HepG2 (cell line): Measurements from ENCODE around the gene CDC14B. TPM values are rescaled to one million over a fixed set of nuclear protein-coding genes. Genes with fewer than 3 reads are reported as not detected.
"Not testable (repeated sequence)": the region's sequence is repeated elsewhere in the genome, so short reads cannot be mapped to it uniquely, and the experiment has no call there.

Source experiments
- ATAC-seq: fragments of 200-7000 bp; cut with Tn5 transposase; 3 replicates; pipeline ENCODE4 v1.9.1; 2020; ENCODE audit warnings: mild to moderate bottlenecking, moderate library complexity
- BruUV-seq: library from RNA; stranded (reverse); fragments of 400-500 nt; replicated peaks from 2 replicates; lab custom pipeline; 2021; lab: Mats Ljungman, UMichigan
- CTCF ChIA-PET: fragments of 300-600 bp; formaldehyde crosslinking; extraction: SDS; loops from one replicate; lab custom pipeline; 2021; ENCODE audit warnings: low total read pairs, inconsistent platforms, low intra/inter-chr PET ratio; lab: Yijun Ruan, JAX
- POLR2A ChIA-PET: fragments of 350-600 bp; sonication (Branson Sonifier 250); formaldehyde crosslinking; loops from one replicate; lab custom pipeline; 2020; ENCODE audit warnings: antibody characterized with exemption, inconsistent platforms; lab: Yijun Ruan, JAX
- DNase-seq: peaks from one replicate; pipeline ENCODE4 v3.0.0-alpha.2; 2015; ENCODE audit warnings: low spot score
- FAIRE-seq: peaks from 3 replicates; lab custom pipeline; 2011; peaks lifted over from hg19 to GRCh38; lab: Jason Lieb, UNC
- H2AFZ ChIP-seq: one replicate; pipeline ENCODE4 v1.6.1; 2011; ENCODE audit warnings: low read length, inconsistent platforms
- H3K27ac ChIP-seq: fragments of 300-600 bp; 3 replicates; pipeline ENCODE4 v1.8.0; 2011; ENCODE audit warnings: mixed run types, mild to moderate bottlenecking, mixed read lengths, low read length, inconsistent platforms; ENCODE audit not compliant: insufficient read depth; ENCODE audit errors: extremely low read length
- H3K27me3 ChIP-seq, 2 experiments: fragments of 200-600 bp in 1 of 2; 2 replicates in 1 of 2; 3 replicates in 1 of 2; pipeline versions ENCODE4 v1.6.0 to v1.8.0; 2011; ENCODE audit warnings: low read length in 2 of 2, mild to moderate bottlenecking in 2 of 2, moderate library complexity in 2 of 2, inconsistent platforms in 1 of 2; ENCODE audit not compliant: insufficient read depth in 2 of 2, control insufficient read depth in 1 of 2
- H3K36me3 ChIP-seq, 2 experiments: fragments of 200-600 bp in 1 of 2; replicated peaks in 1 of 2; 2 replicates in 1 of 2; 3 replicates in 1 of 2; pipeline versions ENCODE4 v1.5.1 to v1.8.0; 2011; ENCODE audit warnings: low read length in 2 of 2, inconsistent platforms in 1 of 2; ENCODE audit not compliant: insufficient read depth in 2 of 2, control insufficient read depth in 1 of 2
- H3K4me1 ChIP-seq: 2 replicates; pipeline ENCODE4 v1.5.1; 2012; ENCODE audit warnings: low read length, inconsistent platforms; ENCODE audit not compliant: insufficient read depth
- H3K4me2 ChIP-seq: 2 replicates; pipeline ENCODE4 v1.6.0; 2011; ENCODE audit warnings: low read depth, low read length, inconsistent platforms
- H3K4me3 ChIP-seq, 3 experiments: fragments of 200-600 bp in 1 of 3; sonication (generic), shearing (Covaris generic) in 1 of 3; replicated peaks in 1 of 3; 2 replicates each; pipeline ENCODE4 v1.5.1; 2011 to 2016; ENCODE audit warnings: low read length in 3 of 3, inconsistent platforms in 2 of 3, low read depth in 2 of 3, mild to moderate bottlenecking in 2 of 3, control low read depth in 1 of 3, mixed read lengths in 1 of 3; ENCODE audit not compliant: insufficient read depth in 1 of 3
- H3K79me2 ChIP-seq: one replicate; pipeline ENCODE4 v1.6.1; 2011; ENCODE audit warnings: low read length, inconsistent platforms; ENCODE audit not compliant: insufficient read depth
- H3K9ac ChIP-seq: 2 replicates; pipeline ENCODE4 v1.6.0; 2011; ENCODE audit warnings: mild to moderate bottlenecking, low read depth, low read length, inconsistent platforms; ENCODE audit not compliant: insufficient read depth
- H3K9me3 ChIP-seq: 2 replicates; pipeline ENCODE4 v1.5.1; 2012; ENCODE audit warnings: mild to moderate bottlenecking, low read length
- H4K20me1 ChIP-seq: 2 replicates; pipeline ENCODE4 v1.6.0; 2011; ENCODE audit warnings: inconsistent platforms, mild to moderate bottlenecking, low read length, moderate library complexity; ENCODE audit not compliant: insufficient read depth
- FOXA3 ChIP-seq: IDR thresholded peaks from 2 replicates; pipeline ENCODE4 v1.6.1; 2016; ENCODE audit warnings: missing genetic modification reagents, missing compliant biosample characterization
- SRF ChIP-seq: IDR thresholded peaks from 2 replicates; pipeline ENCODE4 v1.6.1; 2011; ENCODE audit warnings: mild to moderate bottlenecking, low read depth, low read length, moderate library complexity
- ZNF496 ChIP-seq: sonication (generic); formaldehyde crosslinking; IDR thresholded peaks from 2 replicates; pipeline ENCODE4 v1.8.1; 2023; ENCODE audit warnings: mild to moderate bottlenecking, moderate library complexity, missing genetic modification reagents; ENCODE audit not compliant: insufficient replicate concordance
- WGBS: methylation state at CpG from one replicate; pipeline ENCODE4 v1.1.6; 2017; ENCODE audit warnings: low lambda C conversion rate; 5-methylcytosine and 5-hydroxymethylcytosine counted together
- in situ Hi-C: cut with HindIII; loops from 2 replicates; pipeline ENCODE4 v1.10.0; 2017; ENCODE audit warnings: low pct_unique_long_range_greater_than_20kb; ENCODE audit not compliant: extremely low pct_ligation_motif_present
- intact Hi-C: fragments of 100-400 bp; cut with micrococcal nuclease; formaldehyde crosslinking; loops from one replicate; pipeline ENCODE4 v1.10.0; 2022; ENCODE audit not compliant: unreplicated experiment
- polyA plus RNA-seq, 8 experiments: library from polyadenylated mRNA; depleted of rRNA in 3 of 8; stranded (reverse) in 7 of 8; unstranded in 1 of 8; fragments of >200 nt; fragmentation: Illumina TruSeq in 4 of 8; extraction: Trizol in 4 of 8; gene quantifications; 2 replicates each; pipeline versions ENCODE4 v1.2.1 to v1.2.3, GENCODE V29; 2011 to 2016; ENCODE audit warnings: low read depth in 4 of 8, missing spikeins in 1 of 8, mixed read lengths in 1 of 8; ENCODE audit not compliant: insufficient read depth in 1 of 8
- total RNA-seq, 5 experiments: library from RNA; depleted of rRNA; stranded (reverse); fragments of >200 nt; fragmentation: Illumina TruSeq; extraction: Trizol; gene quantifications; 2 replicates each; pipeline ENCODE4 v1.2.3, GENCODE V29; 2016; ENCODE audit warnings: low read depth in 1 of 5
- TF ChIP-seq, protein P1 (sequence below): sonication (generic); formaldehyde crosslinking; IDR thresholded peaks from 2 replicates; pipeline ENCODE4 v1.9.0; 2021; ENCODE audit warnings: mild to moderate bottlenecking, missing genetic modification reagents
- TF ChIP-seq, protein P2 (sequence below): sonication (generic); formaldehyde crosslinking; IDR thresholded peaks from 2 replicates; pipeline ENCODE4 v1.5.0; 2020; ENCODE audit warnings: missing genetic modification reagents, mild to moderate bottlenecking, borderline replicate concordance

Gene CDC14B
- total and polyA plus RNA-seq, 2 of the 13 experiments (the other 11 are each of a cell fraction or from before 2014, with no cell fraction given) = 25.8 to 33.3 TPM

DNA sequence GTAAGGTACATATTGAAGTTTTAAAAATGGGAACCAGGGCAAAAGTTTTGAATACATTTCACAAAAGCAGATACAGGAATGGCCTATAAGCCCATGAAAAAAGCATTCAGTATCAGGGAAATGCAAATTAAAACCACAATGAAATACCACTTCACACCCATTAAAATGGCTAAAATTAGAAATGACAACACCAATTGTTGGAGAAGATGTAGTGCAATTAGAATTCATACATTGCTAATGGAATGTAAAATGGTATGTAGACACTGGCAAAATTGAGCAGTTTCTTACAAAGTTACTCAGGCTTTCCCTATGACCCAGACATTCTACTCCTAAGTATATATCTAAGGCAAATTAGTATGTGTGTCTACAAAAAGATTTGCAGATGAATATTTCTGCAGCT, 34.2 kb downstream of the CDC14B start (continued):
- TF ChIP-seq, protein P1, sequence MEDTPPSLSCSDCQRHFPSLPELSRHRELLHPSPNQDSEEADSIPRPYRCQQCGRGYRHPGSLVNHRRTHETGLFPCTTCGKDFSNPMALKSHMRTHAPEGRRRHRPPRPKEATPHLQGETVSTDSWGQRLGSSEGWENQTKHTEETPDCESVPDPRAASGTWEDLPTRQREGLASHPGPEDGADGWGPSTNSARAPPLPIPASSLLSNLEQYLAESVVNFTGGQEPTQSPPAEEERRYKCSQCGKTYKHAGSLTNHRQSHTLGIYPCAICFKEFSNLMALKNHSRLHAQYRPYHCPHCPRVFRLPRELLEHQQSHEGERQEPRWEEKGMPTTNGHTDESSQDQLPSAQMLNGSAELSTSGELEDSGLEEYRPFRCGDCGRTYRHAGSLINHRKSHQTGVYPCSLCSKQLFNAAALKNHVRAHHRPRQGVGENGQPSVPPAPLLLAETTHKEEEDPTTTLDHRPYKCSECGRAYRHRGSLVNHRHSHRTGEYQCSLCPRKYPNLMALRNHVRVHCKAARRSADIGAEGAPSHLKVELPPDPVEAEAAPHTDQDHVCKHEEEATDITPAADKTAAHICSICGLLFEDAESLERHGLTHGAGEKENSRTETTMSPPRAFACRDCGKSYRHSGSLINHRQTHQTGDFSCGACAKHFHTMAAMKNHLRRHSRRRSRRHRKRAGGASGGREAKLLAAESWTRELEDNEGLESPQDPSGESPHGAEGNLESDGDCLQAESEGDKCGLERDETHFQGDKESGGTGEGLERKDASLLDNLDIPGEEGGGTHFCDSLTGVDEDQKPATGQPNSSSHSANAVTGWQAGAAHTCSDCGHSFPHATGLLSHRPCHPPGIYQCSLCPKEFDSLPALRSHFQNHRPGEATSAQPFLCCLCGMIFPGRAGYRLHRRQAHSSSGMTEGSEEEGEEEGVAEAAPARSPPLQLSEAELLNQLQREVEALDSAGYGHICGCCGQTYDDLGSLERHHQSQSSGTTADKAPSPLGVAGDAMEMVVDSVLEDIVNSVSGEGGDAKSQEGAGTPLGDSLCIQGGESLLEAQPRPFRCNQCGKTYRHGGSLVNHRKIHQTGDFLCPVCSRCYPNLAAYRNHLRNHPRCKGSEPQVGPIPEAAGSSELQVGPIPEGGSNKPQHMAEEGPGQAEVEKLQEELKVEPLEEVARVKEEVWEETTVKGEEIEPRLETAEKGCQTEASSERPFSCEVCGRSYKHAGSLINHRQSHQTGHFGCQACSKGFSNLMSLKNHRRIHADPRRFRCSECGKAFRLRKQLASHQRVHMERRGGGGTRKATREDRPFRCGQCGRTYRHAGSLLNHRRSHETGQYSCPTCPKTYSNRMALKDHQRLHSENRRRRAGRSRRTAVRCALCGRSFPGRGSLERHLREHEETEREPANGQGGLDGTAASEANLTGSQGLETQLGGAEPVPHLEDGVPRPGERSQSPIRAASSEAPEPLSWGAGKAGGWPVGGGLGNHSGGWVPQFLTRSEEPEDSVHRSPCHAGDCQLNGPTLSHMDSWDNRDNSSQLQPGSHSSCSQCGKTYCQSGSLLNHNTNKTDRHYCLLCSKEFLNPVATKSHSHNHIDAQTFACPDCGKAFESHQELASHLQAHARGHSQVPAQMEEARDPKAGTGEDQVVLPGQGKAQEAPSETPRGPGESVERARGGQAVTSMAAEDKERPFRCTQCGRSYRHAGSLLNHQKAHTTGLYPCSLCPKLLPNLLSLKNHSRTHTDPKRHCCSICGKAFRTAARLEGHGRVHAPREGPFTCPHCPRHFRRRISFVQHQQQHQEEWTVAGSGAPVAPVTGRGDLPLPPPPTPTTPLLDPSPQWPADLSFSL (CRISPR knock-in tag) = no peak
- TF ChIP-seq ZNF496 (no peak), FOXA3 (CRISPR knock-in tag) (no peak), SRF (no peak)
- TF ChIP-seq, protein P2, sequence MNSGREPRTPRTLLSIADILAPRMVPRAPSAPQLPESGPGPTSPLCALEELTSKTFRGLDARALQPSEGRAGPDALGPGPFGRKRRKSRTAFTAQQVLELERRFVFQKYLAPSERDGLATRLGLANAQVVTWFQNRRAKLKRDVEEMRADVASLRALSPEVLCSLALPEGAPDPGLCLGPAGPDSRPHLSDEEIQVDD (CRISPR knock-in tag) = no peak

DNA sequence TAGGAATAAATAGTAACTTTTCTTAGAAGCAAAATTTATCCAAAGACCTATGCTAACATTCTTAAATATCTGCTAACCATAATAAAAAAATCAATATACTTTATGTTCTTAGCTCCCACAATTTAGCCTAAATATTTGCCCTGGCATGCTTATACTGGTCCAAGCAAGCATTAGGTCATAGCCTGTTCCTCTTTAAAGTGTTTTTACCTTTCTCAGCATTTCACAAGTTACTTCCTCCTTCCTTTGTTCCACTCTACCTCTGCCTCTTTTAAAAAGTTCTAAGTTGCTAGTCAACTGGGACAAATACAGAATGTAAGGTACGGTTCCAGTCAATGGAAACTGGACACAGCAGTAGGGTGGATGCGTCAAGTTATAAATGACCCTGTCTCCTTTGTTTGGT, 37.4 kb downstream of the CDC14B start:
- BruUV-seq, H2AFZ ChIP-seq, H3K27me3 ChIP-seq, H3K4me2 ChIP-seq, FAIRE-seq, in situ Hi-C loops, H3K36me3 ChIP-seq, H4K20me1 ChIP-seq, H3K9ac ChIP-seq, H3K27ac ChIP-seq, POLR2A ChIA-PET, CTCF ChIA-PET, DNase-seq, ATAC-seq, H3K4me3 ChIP-seq, H3K9me3 ChIP-seq, intact Hi-C loops: not testable (repeated sequence)
- H3K4me1 ChIP-seq = peaks cover 25% of the 10 kb centered on the region
- peaks cover 71% of the 10 kb centered on the region for H3K79me2 ChIP-seq
- 97% methylated on average over 2 of the region's 2 CpGs for WGBS
